GM06990 (cell line): ENCODE results near the gene CD247.

Experiments
- DNase-seq: peaks from one replicate; pipeline ENCODE4 v3.0.0-alpha.2; 2011; ENCODE audit not compliant: insufficient read length; ENCODE audit errors: extremely low read depth
- H3K27me3 ChIP-seq: replicated peaks from 2 replicates; pipeline ENCODE4 v1.6.0; 2011; ENCODE audit warnings: low read length; ENCODE audit not compliant: control insufficient read depth, insufficient read depth
- H3K36me3 ChIP-seq: 2 replicates; pipeline ENCODE4 v1.5.1; 2011; ENCODE audit warnings: low read length; ENCODE audit not compliant: control insufficient read depth, insufficient read depth
- H3K4me3 ChIP-seq: replicated peaks from 2 replicates; pipeline ENCODE4 v1.5.1; 2011; ENCODE audit warnings: low read depth, mild to moderate bottlenecking, control low read depth, low read length
- TF ChIP-seq, protein P1 (sequence below): IDR thresholded peaks from 2 replicates; pipeline ENCODE4 v1.5.1; 2011; ENCODE audit warnings: low read length, control low read depth, mild to moderate bottlenecking, inconsistent platforms; ENCODE audit not compliant: insufficient read depth, poor library complexity, severe bottlenecking

The CD247 gene

DNA sequence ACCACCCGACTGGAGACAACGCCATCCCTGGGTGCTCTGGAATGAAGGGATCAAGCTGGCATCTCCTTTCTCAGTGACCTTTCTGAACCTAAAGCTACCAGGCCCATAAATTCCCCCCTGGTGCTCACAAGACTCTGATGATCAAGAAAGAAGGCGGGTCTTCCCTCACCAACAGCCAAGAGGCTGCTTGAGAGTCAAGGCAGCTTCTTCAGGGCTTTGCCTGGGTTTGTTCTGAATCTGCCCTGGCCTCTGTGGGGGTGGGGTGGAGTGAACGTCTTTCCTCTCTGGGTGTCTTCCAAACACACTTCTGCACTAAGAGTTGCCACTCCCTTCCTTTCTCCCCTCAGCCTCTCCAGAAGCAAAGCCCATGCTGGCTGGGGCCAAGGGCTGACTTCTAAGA lies 36.1 kb downstream of the CD247 start:
- no peaks in the 10 kb centered on the region for H3K36me3 ChIP-seq
- no peaks in the 10 kb centered on the region for H3K27me3 ChIP-seq
- no peak for DNase-seq
- TF ChIP-seq, protein P1, sequence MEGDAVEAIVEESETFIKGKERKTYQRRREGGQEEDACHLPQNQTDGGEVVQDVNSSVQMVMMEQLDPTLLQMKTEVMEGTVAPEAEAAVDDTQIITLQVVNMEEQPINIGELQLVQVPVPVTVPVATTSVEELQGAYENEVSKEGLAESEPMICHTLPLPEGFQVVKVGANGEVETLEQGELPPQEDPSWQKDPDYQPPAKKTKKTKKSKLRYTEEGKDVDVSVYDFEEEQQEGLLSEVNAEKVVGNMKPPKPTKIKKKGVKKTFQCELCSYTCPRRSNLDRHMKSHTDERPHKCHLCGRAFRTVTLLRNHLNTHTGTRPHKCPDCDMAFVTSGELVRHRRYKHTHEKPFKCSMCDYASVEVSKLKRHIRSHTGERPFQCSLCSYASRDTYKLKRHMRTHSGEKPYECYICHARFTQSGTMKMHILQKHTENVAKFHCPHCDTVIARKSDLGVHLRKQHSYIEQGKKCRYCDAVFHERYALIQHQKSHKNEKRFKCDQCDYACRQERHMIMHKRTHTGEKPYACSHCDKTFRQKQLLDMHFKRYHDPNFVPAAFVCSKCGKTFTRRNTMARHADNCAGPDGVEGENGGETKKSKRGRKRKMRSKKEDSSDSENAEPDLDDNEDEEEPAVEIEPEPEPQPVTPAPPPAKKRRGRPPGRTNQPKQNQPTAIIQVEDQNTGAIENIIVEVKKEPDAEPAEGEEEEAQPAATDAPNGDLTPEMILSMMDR, result no peak
- no peak overlapping the region for H3K4me3 ChIP-seq

DNA sequence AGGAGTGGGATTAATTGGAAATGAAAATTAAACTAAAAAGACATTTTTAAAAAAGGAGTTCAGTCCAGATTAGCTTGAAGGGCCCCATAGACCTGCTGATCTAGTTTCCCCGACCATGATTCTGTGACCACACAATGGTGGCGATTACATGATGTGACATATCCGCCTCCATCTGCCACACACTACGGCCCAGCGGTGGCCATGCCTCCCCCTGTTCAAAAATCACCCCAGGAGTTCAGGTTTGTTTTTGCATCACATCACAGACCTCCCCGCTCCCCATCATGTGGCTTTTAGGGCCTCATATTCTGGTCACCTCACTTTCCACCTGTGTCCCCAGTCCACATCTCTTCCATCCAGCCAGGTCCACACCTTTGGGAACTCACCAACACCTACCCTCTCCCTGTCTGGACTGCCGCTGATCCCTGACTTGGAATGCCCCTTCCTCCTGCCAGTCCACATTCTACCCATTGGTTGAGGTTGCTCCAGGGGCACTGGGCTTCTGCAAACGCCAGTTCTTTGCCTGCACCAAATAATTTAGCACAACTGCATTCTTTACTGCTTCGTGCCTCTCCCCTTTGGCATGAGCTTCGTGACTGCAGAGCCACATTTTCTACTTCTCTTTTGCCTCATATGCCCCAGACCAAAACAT lies 38.9 kb downstream of the CD247 start:
- no peaks in the 10 kb centered on the region for H3K27me3 ChIP-seq
- no peaks in the 10 kb centered on the region for H3K36me3 ChIP-seq
- TF ChIP-seq, protein P1, result no peak

DNA sequence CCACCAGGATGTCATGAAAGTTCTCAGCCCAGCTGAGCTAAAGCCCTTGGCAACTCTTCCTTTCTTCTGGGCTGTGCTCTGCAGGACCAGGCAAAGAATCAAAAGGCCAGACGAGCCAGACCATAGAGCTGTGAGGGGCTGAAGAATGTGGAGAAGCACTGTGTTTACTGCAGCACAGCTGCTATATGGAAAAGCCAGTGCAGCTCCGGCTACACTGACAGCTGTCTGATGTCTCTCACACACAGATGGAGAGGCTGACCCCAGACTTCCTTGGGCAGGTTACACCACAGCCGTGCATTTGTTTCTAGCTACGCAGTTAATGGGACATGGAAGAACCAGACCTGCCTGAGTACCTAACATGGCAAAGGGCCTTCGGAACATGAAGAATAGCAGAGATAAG lies 40.3 kb downstream of the CD247 start:
- Histone ChIP-seq H3K36me3 (no peaks in the 10 kb centered on the region), H3K4me3 (no peak overlapping the region), H3K27me3 (no peaks in the 10 kb centered on the region)
- DNase-seq, result no peak
- TF ChIP-seq, protein P1, result no peak

More for the DNA sequence above, 38.9 kb downstream of the CD247 start:
- DNase-seq, result no peak
- no peak overlapping the region for H3K4me3 ChIP-seq

DNA sequence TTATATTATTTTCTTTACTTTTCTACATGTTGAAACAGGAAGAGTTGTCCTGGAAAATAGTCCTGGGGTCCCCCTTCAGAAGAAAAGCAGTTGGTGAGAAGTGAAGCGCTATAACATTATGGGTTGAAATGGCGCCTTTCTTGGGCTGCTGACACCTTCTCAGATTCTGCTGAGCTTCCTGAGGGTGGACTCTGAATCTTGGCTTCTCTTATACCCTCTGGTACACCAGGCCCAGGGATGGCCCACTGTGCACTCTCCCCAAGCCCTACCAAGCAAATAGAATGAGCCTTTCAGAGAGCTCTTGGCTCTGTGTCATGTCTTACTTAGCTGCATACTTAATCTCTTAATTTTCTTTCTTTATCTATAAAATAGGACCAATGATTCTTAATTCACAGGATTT lies 42.3 kb downstream of the CD247 start:
- Histone ChIP-seq H3K4me3 (no peak overlapping the region), H3K36me3 (no peaks in the 10 kb centered on the region), H3K27me3 (no peaks in the 10 kb centered on the region)
- no peak for DNase-seq
- TF ChIP-seq, protein P1, result no peak

DNA sequence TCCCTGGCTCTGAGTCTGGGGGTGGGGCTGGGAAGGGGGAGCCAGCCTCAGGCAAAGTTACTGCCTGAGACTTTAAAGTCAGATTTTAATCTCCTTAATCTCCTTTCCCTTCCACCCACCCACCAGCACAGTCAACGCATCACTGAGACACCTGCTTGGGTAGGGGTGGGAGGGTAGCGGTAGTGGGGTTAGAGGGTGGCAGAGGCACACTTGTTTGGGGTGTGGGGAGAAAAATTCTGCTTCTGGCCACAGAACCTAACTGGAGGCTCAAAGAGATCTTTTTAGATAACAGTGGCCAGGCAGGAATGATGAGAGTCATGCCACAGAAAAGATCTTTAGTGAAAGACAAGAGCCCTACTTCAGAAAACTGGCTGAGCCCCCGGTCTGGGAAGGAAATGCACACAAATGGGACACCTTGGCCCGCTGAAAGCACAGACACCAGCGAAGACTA lies 44.1 kb downstream of the CD247 start:
- Histone ChIP-seq H3K4me3 (no peak overlapping the region), H3K36me3 (no peaks in the 10 kb centered on the region), H3K27me3 (no peaks in the 10 kb centered on the region)
- TF ChIP-seq, protein P1, result no peak
- DNase-seq, result no peak

DNA sequence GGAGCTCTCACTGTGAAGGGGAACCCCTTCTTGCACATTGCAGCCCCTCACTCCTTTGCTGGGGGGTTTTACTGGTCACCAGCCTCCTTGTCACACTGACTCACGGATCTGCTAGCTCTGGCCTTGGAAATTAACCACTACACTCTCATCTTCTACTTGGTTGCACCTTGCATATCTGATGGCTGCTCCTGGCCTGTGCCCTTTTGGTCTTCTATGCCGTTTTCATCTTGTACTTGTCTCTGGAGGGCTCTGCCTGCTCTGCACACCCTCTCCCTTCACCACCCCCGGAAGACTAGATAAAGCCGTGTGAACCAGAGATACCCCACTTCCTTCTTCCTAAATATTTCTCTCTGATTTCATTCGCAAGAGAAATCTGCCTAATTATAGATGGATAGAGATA lies 44.6 kb downstream of the CD247 start:
- TF ChIP-seq, protein P1, result no peak
- H3K4me3 ChIP-seq, result no peak overlapping the region
- H3K27me3 ChIP-seq, result no peaks in the 10 kb centered on the region
- no peak for DNase-seq
- H3K36me3 ChIP-seq, result no peaks in the 10 kb centered on the region
